HG02571 (cell line): Measurements from ENCODE around the gene CBX6.

ENCODE experiments used
- ATAC-seq: cut with Tn5 transposase; IDR thresholded peaks from one replicate; pipeline ENCODE4 v1.9.1; 2021; ENCODE audit warnings: mild to moderate bottlenecking, moderate library complexity; ENCODE audit not compliant: unreplicated experiment

Gene CBX6

DNA sequence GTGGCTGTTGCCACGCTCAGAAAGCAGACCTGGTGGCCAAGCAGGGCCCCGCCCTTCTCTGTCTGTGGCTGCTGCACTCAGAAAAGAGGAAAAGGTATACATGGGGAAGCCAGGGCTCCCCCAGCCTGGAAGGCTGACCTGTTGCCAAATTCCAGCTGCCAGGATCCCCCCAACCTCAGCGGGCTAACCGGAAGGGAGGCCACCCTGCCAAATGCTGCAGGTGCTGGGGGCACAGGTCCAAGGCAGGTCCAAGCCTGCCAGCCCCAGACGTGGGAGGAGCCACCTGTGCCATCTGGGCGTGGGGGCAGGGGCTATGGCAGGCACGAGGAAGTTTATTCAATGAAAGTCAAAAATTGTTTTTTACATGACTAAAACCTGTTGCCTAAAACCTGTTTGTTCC is 30.8 kb downstream of the CBX6 start:
- ATAC-seq, result no peak

DNA sequence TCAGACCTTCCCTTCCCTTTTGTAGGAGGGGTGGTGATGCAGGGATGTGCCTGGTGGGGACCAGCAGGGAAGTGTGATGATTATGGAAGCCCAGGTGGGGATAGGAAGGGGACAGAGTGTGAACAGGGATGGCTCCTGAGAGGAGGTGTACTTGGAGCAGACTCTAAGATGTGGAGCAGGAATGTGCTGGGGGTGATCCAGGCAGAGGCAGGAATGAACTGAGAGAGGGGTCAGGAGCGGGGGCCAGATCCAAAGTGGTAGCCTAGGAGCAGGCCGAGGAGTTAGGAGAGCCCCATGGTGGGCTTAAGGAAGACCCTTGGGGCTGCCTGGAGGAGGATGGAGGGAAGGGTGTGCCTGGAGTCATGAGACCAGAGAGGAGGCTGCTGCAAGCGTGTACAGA is 31.9 kb downstream of the CBX6 start:
- ATAC-seq, result no peak

DNA sequence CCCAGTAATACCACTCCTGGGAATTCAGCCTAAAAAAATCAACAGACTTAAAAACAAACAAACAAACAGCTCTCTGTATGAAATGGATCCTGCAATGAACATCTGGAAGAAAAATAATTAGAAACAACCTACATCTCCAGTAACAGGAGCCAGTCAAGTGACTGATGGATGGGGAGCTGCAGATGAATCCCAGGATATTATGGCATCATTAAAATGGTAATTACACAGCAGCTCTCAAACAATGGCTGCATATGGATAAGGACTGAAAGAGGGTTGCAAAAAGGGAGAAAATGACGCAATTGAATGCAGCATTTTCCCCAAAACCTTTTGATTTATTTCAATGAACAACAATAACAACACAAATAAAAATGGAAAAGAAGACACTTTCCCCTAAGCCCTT is 32.3 kb downstream of the CBX6 start:
- ATAC-seq, result no peak

GRCh38 chr22:38837414-38837928 is 34.5 kb downstream of the CBX6 start:
- ATAC-seq, result no peak

DNA sequence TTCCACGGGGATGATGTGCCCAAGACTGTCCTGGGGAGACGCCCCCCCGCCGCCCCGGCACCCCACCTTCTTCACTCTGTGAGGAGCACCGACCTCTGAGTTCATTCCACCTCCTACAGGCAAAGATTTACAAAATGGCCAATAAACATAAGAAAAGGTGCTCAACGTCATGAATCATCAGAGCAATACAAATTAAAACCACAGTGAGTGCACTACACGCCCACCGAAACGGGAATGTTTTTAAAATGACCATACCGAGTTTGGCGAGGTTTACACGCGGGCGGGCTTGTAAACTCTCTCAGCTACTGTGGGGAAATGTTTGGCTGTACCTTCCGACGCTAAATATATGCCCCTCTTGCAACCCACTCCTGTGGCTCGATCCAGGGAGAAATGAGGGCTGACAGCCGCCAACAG is 36.1 kb downstream of the CBX6 start:
- ATAC-seq, result no peak

DNA sequence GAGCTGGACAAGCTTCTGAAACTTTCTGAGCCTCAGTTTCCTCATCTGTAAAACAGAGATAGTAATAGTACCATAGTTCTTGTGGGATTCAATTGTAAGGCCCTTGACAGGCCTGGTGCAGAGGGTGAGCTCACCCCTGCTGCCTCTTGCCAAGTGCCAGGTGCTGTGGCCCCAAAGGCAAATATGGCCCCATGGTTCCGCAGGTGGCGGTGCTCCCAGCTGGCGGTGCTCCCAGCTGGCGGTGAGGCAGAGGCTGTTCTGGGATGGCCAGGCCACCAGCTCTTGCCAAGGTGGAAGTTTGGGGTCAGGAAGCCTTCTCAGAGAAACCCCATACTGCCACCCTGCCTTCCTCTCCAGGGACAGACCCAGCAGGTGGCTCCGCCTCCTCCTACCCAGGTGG is 37.0 kb downstream of the CBX6 start:
- no peak for ATAC-seq

GRCh38 chr22:38834215-38834953 is 37.6 kb downstream of the CBX6 start:
- no peak for ATAC-seq

- ATAC-seq, result no peak
Measured at GRCh38 chr22:38833061-38833460, 39.0 kb downstream of the CBX6 start.

DNA sequence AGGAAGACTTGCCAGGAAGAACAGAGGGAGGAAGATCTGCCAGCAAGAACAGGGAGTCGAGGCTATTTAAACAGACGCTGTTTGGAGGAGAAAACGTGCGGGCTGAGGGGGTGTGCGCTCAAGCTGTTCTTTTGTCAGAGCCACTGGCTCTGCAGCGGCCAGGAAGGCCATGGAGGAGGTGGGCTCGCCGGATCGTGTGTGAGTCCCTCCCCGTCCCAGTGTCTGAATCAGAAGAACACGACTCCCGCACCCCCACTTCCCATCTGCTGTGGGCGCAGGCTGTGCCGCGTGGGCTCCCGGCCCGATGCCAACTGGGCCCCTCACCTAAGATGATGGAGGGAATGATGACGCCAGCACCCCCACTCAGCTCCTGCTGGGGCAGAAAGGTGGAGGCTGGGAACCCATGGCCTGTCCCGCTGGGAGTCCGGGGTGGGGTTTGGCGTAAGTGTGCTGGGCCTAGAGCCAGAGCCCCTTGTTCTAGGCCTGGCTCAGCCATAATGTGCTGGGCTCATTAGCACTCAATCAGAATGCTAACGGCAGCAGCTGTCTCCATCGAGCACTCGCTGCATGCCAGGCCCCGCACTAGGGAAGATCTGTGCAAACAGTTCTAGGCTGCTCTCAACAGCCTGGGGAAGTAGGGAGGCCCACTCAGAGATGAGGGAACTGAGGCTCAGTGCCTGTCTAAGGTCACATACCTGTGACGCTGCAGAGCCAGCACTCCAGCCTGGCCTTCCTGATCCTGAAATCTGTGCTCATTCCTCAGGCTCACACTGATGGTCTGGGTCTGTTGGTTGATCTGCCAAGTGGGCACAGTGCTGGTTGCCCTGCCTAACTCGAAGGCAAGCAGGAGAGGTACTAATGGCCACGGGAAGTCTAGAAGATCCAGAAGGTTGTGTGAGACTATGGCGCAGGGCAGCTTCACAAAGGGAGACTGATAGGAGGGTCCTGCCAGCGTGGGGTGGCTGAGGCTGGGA is 39.7 kb downstream of the CBX6 start:
- no peak for ATAC-seq

GRCh38 chr22:38831166-38831945 is 40.7 kb downstream of the CBX6 start:
- no peak for ATAC-seq

DNA sequence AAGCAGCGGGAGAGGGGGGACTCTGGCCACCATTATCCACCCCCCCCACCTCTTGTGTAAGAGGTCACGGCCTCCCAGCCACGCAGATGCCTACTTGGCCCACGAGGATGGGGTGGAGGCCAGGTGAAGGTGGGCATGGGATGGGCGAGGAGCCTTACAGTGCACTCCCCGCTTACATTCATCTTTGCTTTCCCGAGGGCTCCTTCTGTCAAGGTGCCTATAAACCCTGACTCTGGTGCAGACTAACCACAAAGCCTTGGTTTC is 41.2 kb downstream of the CBX6 start:
- no peak for ATAC-seq

DNA sequence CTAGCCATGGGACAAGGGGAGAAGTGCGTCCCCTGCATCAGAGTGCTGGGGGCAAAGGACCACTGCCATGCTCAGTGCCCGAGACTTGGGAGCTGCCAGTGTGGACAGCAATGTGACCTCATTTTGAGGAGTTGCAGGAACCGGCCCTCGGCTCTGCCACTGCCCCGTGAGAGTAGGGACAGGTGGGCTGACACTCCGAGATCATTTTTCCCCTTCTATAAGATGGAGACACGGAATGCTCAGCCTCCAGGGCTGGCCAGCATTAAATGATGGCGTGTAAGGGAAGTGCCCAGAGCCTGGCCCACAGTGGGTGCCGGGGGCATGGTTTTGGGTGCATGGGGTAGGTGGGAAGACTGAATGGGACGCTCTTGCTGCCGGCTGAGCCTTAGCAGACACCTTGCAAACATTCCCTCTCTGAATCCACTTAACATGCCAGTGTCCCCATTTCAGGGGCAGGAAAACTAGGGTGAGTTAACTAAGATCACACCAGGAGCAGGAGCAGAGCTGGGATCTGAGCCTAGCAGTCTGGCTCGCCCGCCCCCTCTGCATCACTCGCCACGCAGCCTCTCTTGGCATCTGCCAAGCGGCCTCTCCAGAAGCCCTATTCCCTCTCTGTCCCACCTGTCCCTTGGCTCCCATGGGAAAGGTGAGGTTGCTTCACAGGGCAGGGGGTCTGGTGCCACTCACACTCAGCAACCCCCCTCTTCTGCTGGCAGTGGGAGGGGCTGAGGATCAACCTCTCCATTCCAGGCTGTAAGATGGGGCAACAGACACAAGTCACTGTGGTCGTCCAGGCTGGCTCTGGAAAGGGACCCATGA is 41.8 kb downstream of the CBX6 start:
- ATAC-seq, result no peak

- no peak for ATAC-seq
Measured at GRCh38 chr22:38829485-38829884, 42.5 kb downstream of the CBX6 start.

GRCh38 chr22:38828616-38829205 is 43.3 kb downstream of the CBX6 start:
- no peak for ATAC-seq

- ATAC-seq, result no peak
Measured at GRCh38 chr22:38828191-38828590, 43.8 kb downstream of the CBX6 start.

GRCh38 chr22:38827510-38827909 is 44.5 kb downstream of the CBX6 start:
- no peak for ATAC-seq

DNA sequence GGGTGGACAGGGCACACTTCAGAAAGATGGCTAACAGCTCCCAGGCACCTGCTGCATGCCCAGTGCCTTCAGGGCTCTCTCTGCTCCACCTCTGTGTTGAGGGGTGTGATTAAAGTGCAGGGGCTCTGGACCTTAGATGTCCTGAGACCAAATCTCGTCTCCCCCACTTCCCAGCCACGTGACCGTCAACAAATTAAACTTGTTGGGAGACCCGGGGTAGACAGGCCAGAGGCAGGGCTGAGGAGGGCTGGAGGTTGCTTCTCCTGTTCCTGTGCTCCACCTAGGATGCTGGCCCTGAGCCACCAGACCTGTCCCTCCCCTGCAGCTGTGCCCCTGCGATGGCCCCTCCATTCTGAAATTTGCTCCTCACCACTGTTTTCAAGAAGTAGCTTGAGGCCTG is 45.2 kb downstream of the CBX6 start:
- no peak for ATAC-seq

GRCh38 chr22:38826386-38826785 is 45.6 kb downstream of the CBX6 start:
- no peak for ATAC-seq

DNA sequence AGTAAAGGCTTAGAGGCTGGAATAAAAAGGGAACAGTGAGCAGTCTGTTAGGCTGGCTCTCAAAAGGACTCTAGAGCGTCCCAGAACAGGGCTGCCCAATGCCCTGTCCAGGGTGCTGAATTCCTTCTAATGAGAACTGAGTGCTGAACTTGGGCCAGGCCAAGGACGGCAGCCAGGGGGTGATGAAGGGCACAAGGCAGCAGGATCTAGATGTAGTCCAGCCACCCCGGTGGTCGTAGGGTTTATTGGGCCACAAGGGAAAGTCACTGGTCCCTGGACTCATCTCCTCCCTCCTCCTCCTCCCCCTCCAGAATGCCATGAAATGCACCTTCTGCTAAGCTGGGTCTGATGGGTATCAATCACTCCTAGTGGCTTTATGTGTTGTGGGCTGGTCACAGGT is 47.4 kb downstream of the CBX6 start:
- ATAC-seq, result no peak

GRCh38 chr22:38823637-38824036 is 48.4 kb downstream of the CBX6 start:
- no peak for ATAC-seq
